Activated CD4-positive, CD25-positive, alpha-beta regulatory T cell treated with anti-CD3 and anti-CD28 coated beads, Interleukin-2, amount 50 U/mL, for 24 hours (primary cell): Measurements from ENCODE around the gene LEF1.
A peak's percentile ranks its signal among the peaks of the same experiment; 100 is the strongest.

Experiments
- ATAC-seq, 2 donors: fragments of 150-1000 bp; cut with Tn5 transposase; one replicate each; pipeline ENCODE4 v1.10.0; 2021; ENCODE audit warnings: mild to moderate bottlenecking in 1 of 2, moderate library complexity in 1 of 2

The LEF1 gene

GRCh38 chr4:108056418-108056817 is 112.3 kb downstream of the LEF1 start:
- ATAC-seq = no peak

- ATAC-seq = no peak
These were observed 112.9 kb downstream of the LEF1 start for GRCh38 chr4:108055787-108056186.

DNA sequence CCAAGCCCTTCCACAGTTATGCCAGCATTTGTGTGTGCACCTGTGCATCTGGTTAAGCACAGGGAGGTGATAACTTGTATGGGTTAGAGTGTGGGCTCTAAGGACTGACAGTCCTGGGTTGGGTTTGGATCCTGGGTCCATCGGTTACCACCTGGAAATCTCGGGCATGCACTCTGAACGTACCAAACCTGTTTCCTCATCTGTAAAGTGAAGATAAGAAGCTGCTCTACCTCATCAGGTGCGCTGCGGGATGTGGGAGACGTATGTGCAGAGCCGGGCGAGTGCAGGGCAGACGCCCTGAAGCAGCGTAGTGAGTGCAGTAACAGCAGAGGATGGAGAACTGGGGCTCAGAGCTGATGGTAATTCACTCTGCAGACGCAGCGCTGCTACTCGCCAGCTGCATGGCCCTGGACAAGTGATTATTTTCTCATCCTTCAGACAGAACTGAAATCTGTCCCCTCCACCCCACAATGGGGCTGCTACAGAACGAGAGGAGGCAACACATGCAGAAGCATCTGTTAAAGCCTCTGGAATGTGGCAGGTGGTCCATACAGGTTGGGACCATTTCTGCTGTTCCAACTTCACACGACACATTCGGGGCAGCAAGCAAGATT is 114.6 kb downstream of the LEF1 start:
- no peak for ATAC-seq

- no peak for ATAC-seq
These were observed 115.5 kb downstream of the LEF1 start for GRCh38 chr4:108053251-108053711.

- no peak for ATAC-seq
These were observed 116.1 kb downstream of the LEF1 start for GRCh38 chr4:108052558-108053120.

DNA sequence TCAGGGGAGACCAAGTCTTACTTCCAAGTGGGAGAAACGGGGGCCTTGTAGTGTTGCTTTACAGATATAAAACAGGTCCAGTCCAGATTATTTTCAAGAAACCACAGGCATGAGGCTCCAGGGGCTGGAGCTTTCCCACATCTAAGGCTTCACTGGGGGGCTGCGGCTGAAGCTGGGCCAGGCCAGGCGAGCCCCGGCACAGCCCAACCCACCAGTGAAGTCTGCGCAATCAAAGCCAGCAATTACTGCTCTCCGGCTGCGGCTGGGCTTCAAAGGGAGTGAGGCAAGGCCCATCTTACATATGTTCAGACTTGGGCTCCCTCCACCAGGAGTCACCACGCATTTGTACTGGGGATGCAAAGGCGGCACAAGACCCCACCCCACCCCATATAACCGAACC is 117.4 kb downstream of the LEF1 start:
- no peak for ATAC-seq

GRCh38 chr4:108050166-108051111 is 118.3 kb downstream of the LEF1 start:
- ATAC-seq = peak in 1 of 2 donors; percentile 17

- peak in 1 of 2 donors; percentile 14 for ATAC-seq
These were observed 119.3 kb downstream of the LEF1 start for GRCh38 chr4:108049406-108049805.

DNA sequence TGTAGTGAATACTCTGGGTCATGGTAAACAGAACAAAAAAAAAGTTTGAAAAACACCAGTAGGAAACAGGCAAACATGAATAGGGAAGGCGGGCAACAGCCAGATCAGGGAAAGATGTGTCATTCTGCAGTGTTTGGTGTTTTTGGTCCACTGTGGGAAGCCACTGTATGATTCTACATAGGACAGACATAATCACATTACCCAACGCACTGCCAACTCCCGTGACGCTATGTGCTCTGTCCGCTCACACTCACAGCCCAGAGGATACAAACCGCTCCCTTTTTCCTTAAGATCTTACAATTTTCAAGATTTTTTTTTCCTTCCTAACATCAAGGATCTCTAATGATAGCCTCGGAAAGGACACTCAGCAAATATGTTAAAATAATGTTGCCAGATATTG is 119.7 kb downstream of the LEF1 start:
- ATAC-seq = no peak

GRCh38 chr4:108048157-108048556 is 120.6 kb downstream of the LEF1 start:
- no peak for ATAC-seq

DNA sequence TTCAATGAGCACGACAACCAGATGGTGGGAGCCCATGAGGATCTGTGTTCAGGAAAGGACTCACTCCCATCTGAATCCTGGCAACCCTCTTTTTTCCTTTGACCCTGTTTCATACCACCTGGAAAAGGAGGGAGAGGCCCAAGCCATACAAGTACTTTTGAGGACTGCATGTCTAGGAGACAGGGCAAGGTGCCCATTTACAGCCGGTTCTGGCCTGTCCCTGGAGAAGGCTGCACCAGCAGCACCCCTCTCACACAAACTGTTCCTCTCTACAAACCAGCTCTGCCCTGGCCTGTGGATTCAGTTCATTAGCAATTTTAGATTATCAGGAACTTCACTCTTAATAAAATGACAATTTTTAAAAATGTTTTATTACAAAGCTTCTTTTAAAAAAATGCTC is 121.5 kb downstream of the LEF1 start:
- ATAC-seq = no peak

DNA sequence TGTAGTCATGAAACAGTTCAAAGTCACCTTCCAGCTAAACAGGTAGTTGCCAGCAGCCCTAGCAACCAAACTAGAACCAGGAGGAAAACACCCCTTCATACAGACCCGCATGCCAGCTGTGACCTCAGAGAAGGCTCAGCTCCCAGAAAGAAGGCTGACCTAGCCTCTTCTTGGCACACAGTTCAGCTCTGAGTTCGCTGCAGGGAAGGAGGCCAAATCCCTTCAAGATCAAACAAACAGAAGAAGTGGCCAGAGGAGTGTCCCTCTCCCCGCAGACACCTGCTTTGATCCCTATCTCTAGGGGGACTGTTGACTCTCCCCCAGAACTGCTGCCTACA is 123.1 kb downstream of the LEF1 start:
- ATAC-seq = no peak

DNA sequence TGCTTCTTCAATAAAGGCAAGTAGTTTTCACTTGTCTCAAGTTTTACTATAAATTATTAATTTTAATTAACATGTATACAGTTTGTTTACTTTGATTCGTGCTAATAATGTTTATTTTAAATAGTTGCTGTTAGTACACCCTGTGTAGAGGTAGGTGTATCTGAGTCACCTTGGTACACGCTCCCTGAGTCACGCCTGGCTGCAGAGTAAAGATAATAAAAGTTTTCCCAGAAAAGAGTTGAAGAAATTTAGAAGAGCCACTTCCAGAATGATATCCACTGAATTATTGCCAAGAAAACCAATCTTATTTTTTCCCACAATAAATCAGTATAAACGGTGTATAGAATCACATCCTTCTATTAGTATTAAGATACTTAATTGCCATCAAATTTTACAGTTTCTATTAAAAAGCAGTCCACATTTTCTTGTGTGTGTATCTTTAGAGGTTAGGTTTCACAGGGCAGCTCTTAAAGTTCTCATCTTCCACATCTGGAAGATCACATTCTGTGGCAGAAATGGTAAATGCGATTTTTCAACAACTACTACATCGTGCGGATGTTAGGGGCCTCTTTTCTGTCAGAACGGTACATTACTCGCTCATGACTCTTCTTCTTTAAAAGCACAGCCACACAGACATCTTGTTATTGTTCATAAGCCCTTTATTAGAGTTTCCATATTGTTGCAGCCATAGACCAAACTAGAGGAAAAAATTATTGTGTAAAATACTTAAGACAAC is 123.6 kb downstream of the LEF1 start:
- peak; percentile 75 to 81 for ATAC-seq

DNA sequence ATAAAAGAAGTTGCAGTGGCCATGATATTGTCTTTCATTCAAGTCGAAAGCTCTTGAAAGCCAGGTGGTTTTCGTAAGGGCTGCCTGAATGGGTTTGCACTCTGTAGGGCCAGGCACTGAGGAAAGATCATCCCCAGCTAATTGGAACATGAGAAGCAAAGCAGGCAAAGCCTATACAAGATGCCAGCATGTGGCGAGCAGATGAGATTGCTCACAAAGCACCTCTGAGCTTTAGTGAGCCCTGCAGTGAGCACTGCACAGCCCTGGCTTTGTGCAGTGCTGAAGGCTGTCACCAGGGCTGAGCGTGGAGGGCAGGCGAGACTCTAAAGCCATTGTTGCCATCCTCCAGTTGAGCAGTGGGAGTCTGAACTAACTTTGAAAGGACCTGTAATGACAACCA is 125.2 kb downstream of the LEF1 start:
- no peak for ATAC-seq

- ATAC-seq = no peak
These were observed 125.8 kb downstream of the LEF1 start for GRCh38 chr4:108042927-108043326.

GRCh38 chr4:108037884-108038283 is 130.8 kb downstream of the LEF1 start:
- peak; percentile 88 to 94 for ATAC-seq

DNA sequence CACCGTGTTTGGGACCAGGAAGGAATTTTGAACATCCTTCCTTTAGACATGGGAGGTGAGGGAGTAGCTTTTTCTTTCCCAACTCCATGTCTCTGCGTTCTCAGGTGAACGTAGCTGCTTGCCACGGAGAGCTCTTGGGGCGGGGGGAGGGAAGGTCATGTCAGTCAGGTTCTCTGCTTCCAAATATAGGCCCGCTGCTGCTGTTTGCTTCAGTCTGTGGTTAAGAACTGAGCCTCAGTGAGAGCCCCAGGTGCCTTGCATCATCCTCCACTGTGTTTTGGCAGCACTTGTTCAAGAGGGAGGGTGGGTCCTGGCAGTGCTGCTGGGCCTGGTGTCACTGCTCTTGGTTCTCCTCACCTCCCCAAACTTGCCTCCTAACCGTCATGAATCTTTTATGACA is 132.5 kb downstream of the LEF1 start:
- ATAC-seq = peak; percentile 71 to 80

DNA sequence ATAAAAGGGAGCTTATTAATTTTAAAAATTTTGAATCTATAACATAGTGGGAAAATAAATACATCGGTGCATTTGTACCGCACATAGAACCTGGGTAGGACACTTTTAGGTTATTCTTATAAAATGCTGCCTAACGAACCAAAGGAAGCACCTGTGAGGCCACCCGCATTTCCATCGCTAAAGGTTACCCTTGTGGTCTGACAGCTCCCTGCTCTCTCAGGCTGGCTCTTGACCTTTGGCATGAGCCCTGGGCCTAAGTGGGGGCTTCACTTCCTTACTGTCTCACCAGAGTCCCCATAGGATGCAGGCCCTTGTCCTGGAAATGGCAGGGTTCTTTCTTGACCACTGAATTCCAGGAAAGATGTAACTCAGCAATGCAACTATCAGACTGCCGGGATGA is 133.0 kb downstream of the LEF1 start:
- no peak for ATAC-seq

- ATAC-seq = no peak
These were observed 134.2 kb downstream of the LEF1 start for GRCh38 chr4:108034565-108034964.

GRCh38 chr4:108033348-108033747 is 135.4 kb downstream of the LEF1 start:
- no peak for ATAC-seq

GRCh38 chr4:108031427-108032083 is 137.2 kb downstream of the LEF1 start:
- ATAC-seq = peak; percentile 62 to 64

- ATAC-seq = peak; percentile 79 to 82
These were observed 138.4 kb downstream of the LEF1 start for GRCh38 chr4:108030332-108030731.

- ATAC-seq = peak; percentile 27 to 29
These were observed 139.0 kb downstream of the LEF1 start for GRCh38 chr4:108029731-108030130.
